Ishikawa (cell line): ENCODE data around the gene GALNT10.

Experiments used
- CEBPB ChIP-seq: IDR thresholded peaks from 2 replicates; pipeline ENCODE4 v1.6.1; 2012
- CREB1 ChIP-seq: IDR thresholded peaks from 2 replicates; pipeline ENCODE4 v1.6.1; 2012; ENCODE audit warnings: low read depth
- EGR1 ChIP-seq: IDR thresholded peaks from 2 replicates; pipeline ENCODE4 v1.6.1; 2012
- EP300 ChIP-seq: IDR thresholded peaks from 2 replicates; pipeline ENCODE4 v1.6.1; 2012; ENCODE audit warnings: borderline replicate concordance
- FOXM1 ChIP-seq: IDR thresholded peaks from 2 replicates; pipeline ENCODE4 v1.6.1; 2012; ENCODE audit warnings: low read depth, borderline replicate concordance
- MAX ChIP-seq: IDR thresholded peaks from 2 replicates; pipeline ENCODE4 v1.6.1; 2012
- NFIC ChIP-seq: IDR thresholded peaks from 2 replicates; pipeline ENCODE4 v1.6.1; 2012
- RAD21 ChIP-seq: IDR thresholded peaks from 2 replicates; pipeline ENCODE4 v1.6.1; 2012; ENCODE audit warnings: low read depth
- REST ChIP-seq: IDR thresholded peaks from 2 replicates; pipeline ENCODE4 v1.6.1; 2012; ENCODE audit warnings: low read depth, mild to moderate bottlenecking
- TAF1 ChIP-seq: IDR thresholded peaks from 2 replicates; pipeline ENCODE4 v1.6.1; 2012; ENCODE audit warnings: low read depth, mild to moderate bottlenecking
- TCF12 ChIP-seq: IDR thresholded peaks from 2 replicates; pipeline ENCODE4 v1.6.1; 2012; ENCODE audit warnings: low read depth
- TEAD4 ChIP-seq: IDR thresholded peaks from 2 replicates; pipeline ENCODE4 v1.6.1; 2012
- USF1 ChIP-seq: IDR thresholded peaks from 2 replicates; pipeline ENCODE4 v1.6.1; 2012
- YY1 ChIP-seq: IDR thresholded peaks from 2 replicates; pipeline ENCODE4 v1.6.1; 2012; ENCODE audit warnings: low read depth
- ZBTB7A ChIP-seq: IDR thresholded peaks from 2 replicates; pipeline ENCODE4 v1.6.1; 2012; ENCODE audit warnings: low read depth

The GALNT10 gene

GRCh38 chr5:154296525-154297159 is 106.1 kb downstream of the GALNT10 start:
- TF ChIP-seq CREB1: no peak
- TF ChIP-seq EP300: no peak
- TF ChIP-seq TCF12: no peak
- no peak for TF ChIP-seq FOXM1
- no peak for TF ChIP-seq ZBTB7A
- no peak for TF ChIP-seq REST
- TF ChIP-seq CEBPB: no peak
- TF ChIP-seq EGR1: no peak
- no peak for TF ChIP-seq NFIC
- TF ChIP-seq MAX: no peak
- TF ChIP-seq TEAD4: no peak
- TF ChIP-seq USF1: no peak
- no peak for TF ChIP-seq TAF1
- TF ChIP-seq RAD21: no peak
- TF ChIP-seq YY1: no peak

GRCh38 chr5:154298065-154298464 is 107.5 kb downstream of the GALNT10 start:
- TF ChIP-seq CEBPB (no peak), FOXM1 (no peak), REST (no peak), CREB1 (no peak), RAD21 (no peak), TEAD4 (no peak), NFIC (no peak), TCF12 (no peak), EP300 (no peak), TAF1 (no peak), ZBTB7A (no peak), YY1 (no peak), EGR1 (no peak), USF1 (no peak), MAX (no peak)

- TF ChIP-seq TAF1: no peak
- TF ChIP-seq EP300: no peak
- no peak for TF ChIP-seq CREB1
- no peak for TF ChIP-seq REST
- TF ChIP-seq NFIC: no peak
- no peak for TF ChIP-seq USF1
- no peak for TF ChIP-seq MAX
- TF ChIP-seq TCF12: no peak
These were observed 109.8 kb downstream of the GALNT10 start for GRCh38 chr5:154300207-154300883.

- no peak for TF ChIP-seq NFIC
- no peak for TF ChIP-seq RAD21
- TF ChIP-seq ZBTB7A: no peak
- TF ChIP-seq USF1: no peak
- no peak for TF ChIP-seq TAF1
These were observed 111.2 kb downstream of the GALNT10 start for GRCh38 chr5:154301726-154302125.
